Activated CD8-positive, alpha-beta memory T cell treated with anti-CD3 and anti-CD28 coated beads for 48 hours (primary cell): ENCODE data around the gene BCAS3.

ENCODE experiments used
- DNase-seq, 3 experiments: peaks; one replicate each; pipeline ENCODE4 v3.0.0-alpha.2; 2020; ENCODE audit warnings: low read depth in 2 of 3, low spot score in 2 of 3

The BCAS3 gene

DNA sequence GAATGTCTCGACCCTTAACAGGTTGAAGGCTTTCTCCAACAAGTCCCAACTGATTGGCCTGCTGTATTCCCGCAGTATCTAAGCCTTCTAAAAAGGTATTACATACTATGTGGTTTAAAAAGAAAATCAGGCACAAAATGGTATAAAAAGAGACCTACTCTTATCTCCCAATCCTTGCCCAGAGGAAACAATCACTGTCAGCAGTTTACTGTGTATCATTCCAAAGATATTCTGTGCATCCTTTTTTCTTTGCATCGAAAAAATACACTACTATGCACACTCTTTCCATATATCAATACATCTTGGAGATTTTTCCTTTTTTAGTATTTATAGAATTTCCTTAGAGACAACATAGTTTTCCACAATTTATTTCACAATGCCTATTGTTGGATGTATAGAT lies 603.2 kb downstream of the BCAS3 start:
- no peak for DNase-seq

DNA sequence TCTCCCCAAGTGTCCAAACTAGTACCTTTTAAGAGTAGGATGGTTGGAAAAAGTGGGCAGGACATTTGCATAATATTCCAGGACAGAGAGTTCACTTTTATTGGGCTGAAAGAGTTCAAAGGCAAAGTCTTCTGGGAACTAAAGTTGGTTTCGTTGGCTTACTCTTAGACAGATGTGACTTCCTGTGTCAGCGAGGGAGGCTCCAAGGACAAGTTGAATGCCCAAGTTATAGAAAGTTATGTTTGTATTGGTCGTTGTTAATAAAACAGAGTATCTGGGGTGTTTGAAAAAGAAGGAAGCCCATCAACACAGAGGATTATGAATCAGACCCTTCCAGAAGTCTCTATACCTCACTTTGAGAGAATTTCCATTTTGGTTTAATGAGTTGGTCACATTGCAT lies 604.7 kb downstream of the BCAS3 start:
- no peak for DNase-seq

DNA sequence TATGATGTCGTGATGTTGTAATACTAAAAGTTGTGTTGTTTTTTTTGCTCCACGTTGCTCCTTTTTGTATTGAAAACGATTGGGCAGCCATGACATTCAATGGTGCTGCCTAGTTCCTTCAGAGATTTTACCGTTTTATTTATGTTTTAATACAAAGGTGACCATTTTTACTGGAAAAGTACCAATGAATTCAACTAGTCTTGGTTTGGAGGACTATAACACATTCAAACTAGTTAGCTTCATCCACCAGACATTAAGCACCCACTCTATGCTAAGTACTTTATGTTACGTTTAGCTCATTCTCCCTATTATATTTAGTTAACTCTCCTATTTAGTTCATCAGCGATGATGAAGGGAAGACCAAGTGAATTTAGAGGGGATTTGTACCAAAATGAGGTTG lies 605.4 kb downstream of the BCAS3 start:
- no peak for DNase-seq

DNA sequence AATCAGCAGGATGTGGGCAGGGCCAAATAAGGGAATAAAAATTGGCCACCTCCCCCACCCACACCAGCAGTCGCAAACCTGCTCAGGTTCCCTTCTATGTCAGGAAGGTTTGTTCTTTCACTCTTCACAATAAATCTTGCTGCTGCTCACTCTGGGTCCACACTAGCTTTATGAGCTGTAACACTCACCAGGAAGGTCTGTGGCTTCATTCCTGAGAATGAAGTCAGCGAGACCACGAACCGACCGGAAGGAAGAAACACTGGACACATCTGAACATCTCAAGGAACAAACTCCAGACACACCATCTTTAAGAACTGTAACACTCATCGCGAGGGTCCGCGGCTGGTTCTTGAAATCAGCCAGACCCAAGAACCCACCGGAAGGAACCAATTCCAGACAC lies 606.5 kb downstream of the BCAS3 start:
- no peak for DNase-seq

DNA sequence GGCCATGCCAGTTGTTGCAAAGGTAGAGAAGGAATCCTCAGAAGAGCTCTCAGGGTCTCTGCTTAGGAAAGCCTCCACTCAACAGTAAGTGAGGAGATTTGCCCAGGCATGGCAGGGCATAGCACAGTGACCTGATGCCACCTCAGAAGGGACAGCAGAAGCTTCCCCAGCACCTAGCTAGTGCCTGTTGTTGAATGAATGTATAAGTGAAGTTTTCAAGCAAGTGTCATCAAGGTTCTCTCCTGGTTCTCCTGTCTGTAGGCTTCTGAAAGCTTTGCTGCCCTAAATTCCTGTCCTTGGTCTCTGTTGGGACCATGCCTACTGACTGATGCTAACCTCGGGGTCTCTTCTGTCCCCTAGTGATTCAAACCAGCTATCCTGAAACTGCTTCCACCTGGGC lies 607.1 kb downstream of the BCAS3 start:
- DNase-seq = no peak

DNA sequence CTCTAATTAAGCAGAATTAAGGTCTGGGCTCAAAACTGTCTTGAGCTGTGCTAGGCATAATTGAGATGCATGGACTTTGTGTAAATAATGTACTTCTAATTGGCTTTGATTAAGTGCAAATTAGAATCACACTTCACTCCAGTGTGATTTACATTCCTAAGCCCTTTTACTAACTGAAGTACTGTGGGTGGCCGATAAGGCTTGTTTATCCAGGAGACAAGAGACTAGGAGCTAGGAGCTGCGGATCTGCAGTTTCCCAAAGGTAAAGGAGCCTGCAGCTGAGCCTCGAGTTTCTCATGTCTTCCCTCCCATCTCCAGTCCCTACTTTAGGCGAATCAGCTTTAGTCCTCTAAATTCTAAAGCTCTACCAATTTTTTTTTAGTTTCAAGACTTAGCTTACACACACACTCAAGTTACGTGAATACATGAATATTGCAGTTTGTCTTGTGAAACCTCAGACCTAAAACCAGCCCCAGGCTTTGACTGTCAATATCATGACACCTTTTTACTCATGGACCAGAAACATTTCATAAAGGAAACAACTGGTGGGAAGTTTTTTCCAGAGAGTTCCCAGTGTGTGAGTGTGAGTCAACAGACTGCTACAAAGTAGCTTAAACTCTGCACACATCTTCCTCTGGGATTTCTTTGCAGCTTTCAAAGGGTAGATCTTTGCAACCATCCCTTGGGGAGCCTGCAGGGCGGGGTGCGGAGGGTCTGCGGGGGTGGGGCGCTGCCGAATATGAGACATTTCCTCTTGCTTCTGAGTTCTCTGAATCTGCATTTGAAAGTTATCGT lies 608.1 kb downstream of the BCAS3 start:
- no peak for DNase-seq

DNA sequence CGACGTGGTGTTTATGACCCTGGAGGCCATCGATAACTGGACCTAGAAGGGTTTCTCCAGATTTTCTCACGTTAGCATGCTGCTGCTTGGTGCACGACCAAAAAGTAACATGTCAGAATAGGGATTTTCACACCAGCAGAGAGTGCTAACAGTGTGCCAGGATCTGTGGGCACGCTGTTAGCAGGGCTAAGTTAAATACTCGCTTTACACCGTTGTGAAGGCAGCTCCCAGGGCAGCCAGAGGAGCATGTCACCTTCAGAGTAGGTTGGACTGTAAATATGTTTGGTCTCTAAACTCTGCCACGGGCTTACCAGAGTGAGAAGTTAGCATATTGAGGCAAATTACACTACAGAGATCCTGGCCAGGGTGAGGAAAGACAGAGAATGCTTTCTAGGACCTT lies 608.8 kb downstream of the BCAS3 start:
- DNase-seq = no peak

DNA sequence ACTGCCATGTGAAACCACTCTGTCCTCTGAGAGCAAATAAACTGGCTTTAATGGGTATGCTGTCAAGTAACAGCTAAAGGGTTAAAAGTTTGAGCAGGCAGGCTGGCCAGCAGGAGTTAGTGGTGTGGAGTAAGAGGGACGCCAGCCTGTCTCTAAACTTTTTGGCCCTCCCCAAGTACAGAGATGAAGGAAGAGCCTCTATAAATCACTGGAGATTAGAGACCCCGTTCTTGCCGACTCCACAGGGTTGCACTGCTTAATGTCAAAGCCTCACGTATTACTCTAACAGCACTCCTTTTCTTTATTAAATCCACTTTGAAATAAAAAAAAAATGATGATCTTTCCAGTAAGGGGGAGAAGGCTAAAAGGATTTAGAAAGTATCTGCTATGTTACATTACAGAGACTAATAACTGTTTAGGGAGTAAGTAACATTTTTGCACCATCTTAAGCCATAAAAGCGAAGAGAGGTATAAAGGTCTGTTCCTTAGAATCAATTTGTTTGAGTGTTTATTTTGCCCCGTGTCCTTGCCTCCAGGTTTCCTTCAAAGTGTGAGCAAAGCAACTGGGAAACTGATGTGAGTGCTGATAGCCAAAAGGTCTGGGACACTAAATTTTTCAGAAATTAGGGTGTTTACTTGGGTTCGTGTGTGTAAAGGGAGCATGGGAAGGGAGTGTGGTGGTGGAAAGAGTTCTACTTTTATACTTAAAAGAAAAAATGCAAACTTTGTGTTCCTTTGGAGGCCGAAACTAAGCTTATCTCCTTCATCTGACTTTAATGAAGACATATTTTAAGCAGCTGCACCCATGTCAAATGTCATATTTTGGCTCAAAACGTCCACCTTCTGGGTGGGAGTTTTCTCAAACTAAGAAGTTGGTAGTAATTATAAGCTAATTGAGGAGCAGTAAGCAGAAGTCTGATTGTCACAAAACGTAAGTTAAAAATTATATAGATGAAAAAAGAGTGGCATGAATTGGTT lies 612.0 kb downstream of the BCAS3 start:
- DNase-seq = no peak

DNA sequence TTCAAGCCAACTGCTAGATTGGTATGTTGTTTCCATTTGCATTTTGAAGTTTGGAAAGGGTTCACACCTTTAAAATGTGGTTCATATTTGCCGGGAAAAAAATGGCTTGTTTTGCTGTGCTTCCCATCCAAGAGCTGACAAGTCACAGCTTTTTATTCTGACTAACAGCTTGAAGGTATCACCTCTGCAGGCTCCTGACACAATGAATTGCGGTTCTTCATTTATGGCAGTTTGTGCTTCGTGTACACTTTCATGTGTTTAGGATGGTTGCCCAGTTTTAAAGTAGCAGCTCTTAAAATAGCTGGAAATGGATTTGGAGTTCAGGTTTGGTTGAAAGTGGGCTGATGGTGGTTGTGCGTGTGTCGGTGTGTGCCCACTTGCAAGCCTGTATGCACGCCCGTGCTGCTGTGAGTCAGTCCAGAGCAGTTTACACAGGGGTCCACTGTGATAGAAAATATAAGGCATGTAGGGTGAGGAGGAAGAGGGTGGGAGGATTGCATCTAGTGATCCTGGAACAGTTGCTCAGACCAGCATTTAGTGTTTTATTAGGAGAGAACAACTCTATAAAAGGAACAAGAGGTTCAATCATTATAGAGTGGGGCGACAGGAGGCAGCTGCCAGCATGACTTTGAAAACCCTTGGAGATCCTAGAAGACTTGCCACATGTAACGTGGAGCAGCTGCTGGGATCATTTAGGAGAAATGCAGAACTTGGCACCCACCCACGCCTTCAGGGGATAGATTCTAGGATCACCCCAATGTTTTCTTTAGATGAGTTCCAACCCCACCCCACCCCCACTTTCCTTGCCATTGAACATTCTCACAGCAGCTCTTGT lies 614.0 kb downstream of the BCAS3 start:
- DNase-seq = no peak

DNA sequence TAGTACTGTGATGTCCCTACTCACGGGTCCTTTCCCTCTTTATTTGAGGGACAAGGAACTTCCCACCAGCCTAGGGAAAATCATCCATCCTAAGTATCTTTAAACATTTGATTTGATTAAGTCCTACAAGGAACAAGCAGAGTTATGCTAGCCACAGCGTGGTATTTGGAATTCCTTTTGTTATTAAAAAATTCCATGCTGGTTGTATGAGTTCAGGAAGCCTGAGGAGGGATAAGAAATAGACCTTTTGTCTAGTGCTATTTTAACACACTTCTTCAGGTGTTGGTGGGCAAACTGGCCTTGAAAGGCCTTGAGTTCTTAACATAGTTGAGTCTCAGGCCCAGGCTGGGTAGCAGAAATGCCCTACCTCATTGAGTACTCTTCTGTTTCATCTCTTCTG lies 616.6 kb downstream of the BCAS3 start:
- DNase-seq = no peak

DNA sequence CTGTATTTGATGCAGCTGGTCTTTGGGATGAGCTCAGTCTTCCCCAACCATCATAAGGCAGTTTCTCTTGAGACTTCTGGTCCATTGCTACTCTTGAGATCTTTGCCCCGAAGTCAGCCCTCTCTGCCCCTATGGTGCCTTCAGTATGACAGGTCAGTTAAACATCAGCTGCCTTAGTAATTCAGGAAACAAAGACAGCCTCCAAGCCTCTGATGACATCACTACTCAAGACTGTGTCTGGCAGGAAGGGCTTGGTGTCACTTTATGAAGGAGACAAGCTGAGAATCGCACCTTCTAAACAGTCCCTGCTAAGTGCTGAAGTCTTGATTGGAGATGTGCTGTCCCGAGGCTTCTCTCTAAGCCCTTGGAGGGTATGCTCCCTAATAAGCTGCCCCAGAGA lies 617.1 kb downstream of the BCAS3 start:
- DNase-seq = no peak

DNA sequence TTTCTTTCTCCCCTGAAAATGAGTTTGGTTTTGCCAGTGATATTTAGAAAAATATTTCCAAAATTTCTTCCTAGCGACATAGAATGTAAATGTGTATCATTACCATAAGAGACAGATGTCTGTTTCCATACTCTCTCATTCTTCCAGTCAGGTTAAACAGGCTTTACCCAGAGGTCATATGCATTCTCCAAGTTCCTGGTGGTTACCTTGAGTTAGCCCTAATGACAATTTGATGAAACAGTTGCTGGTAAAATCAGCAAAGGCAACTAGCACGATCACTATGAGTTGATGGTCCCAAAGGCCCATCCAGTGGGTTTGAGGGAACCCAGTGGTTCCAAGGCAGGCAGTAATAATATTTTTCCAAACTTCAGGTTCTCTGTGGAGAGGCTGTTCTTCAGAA lies 618.4 kb downstream of the BCAS3 start:
- no peak for DNase-seq

DNA sequence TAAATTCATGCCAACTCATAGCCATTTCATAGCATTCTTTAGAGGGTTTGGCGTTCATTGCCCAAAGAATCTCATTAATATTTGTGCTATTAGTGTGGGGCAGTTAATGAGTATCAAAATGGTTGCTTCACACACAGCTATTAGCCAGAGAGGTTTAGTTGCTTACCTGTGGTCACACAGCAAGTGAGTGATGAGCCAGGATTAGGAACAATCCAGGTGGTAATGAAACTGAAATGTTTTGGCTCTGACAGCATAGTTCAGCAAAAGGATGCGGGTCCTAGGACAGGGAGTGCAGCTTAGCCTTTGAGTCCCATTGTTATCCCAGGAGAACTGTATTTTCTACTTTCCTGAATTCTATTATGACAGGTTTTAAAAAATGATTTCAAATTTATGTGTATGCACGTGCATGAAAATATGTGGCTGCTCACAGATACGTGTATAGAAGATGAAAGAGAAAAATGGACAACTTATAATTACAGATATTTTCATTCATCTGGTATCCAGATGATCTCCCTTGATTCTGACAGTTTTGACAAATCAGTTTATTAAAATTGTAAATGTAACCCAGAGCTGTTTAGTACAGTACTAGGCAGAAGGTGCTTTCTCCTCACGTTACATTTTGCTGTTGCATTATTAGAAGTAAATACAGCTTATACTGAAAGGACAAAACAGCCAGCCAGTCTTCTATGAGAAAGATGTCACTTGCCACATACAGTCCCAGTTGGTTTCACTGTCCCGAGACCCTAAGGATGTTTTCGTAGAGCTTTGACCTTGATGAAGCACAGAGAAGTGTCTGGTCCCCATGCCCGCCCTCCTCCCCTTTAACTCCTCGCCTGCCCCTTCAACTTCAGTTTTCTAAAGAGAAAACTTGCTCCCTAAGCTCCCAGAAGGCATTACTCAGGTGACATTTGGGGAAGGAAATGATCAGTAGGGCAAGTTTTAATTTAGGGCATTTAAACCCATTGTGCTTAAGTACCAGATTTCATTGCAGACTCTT lies 622.2 kb downstream of the BCAS3 start:
- no peak for DNase-seq

DNA sequence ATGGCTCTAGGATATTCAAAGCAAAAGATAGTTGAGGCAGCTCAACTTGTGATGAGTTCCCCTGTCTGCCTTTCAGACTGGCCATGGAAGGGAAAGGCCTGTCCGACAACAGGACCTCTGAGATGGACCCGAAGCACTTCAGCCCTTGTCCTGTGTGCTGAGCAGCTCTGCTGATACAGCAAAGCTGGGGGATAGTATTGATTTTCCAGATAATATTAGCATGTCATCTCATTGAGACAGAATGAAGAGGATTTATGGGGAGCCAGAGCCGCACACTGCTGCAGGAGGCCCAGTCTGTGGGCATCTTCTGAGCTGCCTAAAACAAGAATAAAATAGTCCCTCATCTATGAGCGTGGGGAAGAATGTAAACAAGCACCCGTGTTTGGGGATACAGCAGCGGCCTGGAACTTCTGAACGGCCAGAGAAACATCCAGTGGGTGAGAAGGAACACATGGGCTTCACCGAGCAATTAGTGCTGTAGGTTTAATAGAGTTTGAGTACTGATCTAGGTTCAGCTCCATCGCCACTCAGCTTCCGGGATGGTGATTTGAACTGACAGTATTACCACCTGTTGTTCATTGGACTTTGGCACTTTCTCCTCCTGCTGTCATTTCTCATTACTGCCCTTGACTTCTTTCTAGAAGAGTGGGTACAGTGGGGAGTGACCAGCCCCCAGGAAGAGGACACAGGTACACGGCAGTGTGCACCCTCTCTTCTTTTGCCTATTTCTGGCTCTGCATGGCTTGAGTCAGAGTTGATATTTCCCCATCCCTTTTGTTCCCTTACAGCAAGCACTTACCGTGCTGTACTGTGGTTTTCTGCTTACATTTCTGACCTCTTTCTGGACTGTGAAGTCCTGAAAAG lies 625.5 kb downstream of the BCAS3 start:
- DNase-seq = no peak

DNA sequence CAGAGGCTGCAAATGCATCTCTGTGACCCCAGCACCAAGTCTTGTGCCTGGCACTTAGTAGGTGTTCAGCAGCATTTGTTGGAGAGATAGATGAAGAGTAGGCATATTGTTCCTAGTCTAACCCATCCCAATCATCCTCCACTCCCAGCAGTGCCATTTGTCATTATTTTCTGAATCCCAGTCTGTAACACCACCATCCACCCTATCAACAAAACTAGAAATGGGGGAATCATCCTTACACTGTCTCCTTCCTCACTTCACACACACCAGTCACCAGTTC lies 626.1 kb downstream of the BCAS3 start:
- DNase-seq = no peak

DNA sequence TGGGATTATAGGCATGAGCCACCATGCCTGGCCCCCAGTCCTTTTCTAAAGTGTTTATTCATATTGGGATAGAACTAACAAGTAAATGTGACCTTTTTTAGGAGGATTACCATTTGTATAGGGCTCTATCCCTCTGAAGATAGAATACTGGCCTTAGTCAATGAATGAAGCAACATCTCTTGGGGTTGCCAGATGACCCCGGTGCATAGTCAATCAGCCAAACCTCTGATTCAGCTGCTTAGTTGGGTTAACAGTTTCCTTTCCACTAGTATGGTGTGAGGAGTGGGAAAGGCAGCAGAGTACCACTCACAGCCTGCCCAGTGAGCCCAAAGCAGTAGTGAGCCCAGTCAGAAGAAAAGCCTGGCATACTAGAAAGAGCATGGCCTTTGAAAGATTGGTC lies 627.4 kb downstream of the BCAS3 start:
- no peak for DNase-seq

DNA sequence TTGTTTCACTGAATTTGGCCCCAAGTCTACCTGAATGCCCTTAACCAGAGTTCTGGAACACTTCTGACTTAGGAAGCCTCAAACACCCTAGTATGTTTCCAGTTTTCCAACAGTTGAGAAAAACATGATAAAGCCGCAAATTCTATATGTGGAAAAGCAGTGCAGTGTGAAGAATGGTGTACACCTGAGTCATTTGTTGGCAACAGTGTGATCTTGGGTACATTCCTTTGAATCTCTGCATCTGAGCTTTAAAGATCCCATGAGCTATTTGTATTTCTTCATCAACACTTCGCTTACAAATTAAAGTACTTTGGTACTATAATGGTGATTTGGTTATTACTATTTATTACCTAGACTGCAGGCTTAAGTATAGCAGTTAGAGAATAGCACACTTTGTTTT lies 628.4 kb downstream of the BCAS3 start:
- no peak for DNase-seq

DNA sequence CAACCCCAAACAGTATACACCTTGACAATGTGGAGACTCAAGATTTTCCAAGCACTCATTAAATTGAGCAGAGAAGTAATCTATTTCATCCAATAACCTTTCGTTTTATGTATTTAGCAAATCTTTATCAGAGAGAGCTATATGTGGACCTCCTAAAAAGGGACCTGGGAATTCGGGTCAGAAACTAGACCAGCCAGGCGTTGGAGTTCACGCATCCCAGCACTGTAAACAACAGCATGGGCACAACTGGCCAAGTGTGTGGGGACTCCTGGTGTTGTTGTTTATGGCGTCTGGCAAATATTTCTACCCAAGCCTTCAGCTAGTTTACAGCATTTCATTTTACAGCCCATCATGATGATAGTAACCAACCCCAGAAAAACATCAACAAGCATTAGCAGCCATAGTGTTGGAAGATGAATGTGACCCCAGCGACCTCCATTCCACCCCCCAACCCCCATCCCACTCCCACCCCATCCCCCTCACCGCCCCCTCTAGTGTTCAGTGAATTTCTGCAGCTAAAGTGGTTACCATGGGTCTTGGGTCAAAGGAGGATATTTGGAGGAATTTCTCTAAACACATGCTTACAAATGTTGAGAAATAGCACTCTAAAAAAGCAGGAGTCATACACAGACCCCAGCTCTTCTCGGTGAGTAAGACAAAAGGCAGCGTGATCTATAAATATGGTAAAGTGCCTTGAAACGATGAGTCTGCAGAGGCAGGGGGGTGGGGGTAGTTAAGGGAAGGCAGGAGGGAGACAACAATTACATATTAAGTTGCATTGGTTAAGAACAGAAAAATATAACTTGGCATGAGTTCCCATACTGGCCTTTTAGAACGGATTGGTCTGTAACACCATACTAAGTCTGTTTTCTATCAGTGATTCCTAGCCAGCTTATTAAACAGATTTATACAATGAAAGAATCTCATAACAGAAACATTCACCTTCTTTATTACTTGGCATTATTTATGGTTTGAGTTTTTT lies 630.5 kb downstream of the BCAS3 start:
- no peak for DNase-seq
